ENCODE measurements around the gene PCBP1. TPM values are rescaled to one million over a fixed set of nuclear protein-coding genes. Genes with fewer than 3 reads are reported as not detected.

Gene PCBP1
- total RNA-seq (2021; ENCODE audit: unreplicated experiment): 276 TPM
- polyA plus RNA-seq (2012; ENCODE audit: insufficient read length): 289 TPM
- percentile 97 among the genes with signal in this experiment for Bru-seq, nascent RNA
- percentile 100 among the genes with signal in this experiment for BruChase-seq, experiment 1, labeled RNA remaining after a 2-hour chase
- BruChase-seq, experiment 2, labeled RNA remaining after a 6-hour chase: percentile 100 among the genes with signal in this experiment
- long read RNA-seq, transcript PCBP1-201 (1 exons, 1,750 nt): major isoform, 472 of 472 reads
- long read RNA-seq, partial matches to known transcripts: 0 of 472 reads
- long read RNA-seq, other reads (novel, unspliced or antisense): 0 of 472 reads

DNA sequence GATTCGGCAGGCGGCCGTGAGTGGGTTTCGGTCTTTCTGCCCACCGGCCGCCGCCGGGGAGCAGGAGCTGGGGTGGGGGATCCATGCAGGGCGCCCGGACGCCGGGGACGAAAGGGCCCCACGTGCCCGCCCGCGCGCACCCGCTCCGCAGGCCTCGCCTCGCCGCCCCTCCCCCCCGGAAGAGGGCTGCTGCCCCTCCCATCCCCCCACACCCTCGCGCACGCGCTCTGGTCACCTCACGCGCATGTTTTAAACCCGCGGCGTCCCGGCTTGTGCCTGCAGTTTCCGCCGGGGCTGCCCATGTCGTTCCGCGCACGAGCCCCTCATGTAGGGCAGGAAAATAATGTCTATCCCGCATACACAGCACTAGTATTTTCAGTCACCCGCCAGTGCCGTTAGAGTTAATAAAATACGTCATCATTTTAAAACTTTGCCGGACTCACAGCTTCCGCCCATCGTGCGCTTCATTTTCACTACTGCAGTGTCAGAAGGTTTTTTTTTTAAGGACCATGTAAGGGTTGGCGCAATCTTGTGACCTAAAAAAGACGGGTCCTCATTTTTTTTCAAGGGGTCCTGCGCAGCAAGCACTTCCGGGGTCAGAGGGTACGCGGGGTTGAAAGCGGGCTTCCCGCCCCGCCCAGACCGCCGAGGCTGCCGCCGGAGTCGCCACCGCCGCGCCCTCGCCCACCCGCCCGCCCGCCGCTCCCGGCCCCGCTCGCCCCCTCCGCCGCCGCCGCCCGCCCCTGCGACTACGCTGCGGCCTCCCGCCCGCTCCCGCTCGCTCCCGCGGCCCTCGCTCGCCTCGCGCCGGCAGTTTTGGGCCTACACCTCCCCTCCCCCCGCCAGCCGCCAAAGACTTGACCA is at the start of gene PCBP1:
Gene PCBP1, plus strand, starts transcription at position 640 of the 864 bp plus-strand sequence. CDS start 267 bp downstream, outside the sequence.
- Histone ChIP-seq H3K4me1 (ENCODE audit: control insufficient read depth, insufficient read depth, low read length) (peaks cover 29% of the 10 kb centered on the region), H3K9me3 (ENCODE audit: control insufficient read depth, insufficient read depth, low read depth, low read length) (no peaks in the 10 kb centered on the region), H3K27ac (ENCODE audit: low read length) (peak within 1 kb of the TSS; percentile 100), H3K4me3 (ENCODE audit: low read depth in 2 of 2, low read length in 2 of 2) (peak within 1 kb of the TSS; percentile 75 to 94), H3K36me3 (ENCODE audit: control insufficient read depth, insufficient read depth, low read length) (peaks cover 22% of the 10 kb centered on the region), H3K27me3 (ENCODE audit: control insufficient read depth, insufficient read depth, low read length) (no peaks in the 10 kb centered on the region)
- in situ Hi-C loops (cut with HindIII; ENCODE audit: low pct_unique_long_range_greater_than_20kb, low sequenced_read_pairs) (no loop called here), intact Hi-C loops (cut with micrococcal nuclease; ENCODE audit: unreplicated experiment) (loop anchor here (5.0 kb wide), 1 partner anchor 55 kb away; no protein-coding TSS in a partner anchor)
- BruUV-seq (replicated peaks): no TSS peak
- ChIA-PET CTCF (no interaction called here), POLR2A (interaction anchor here (0.7 kb wide), 2 partner anchors 43 to 223 kb away, joined by 5 read pairs; no protein-coding TSS in a partner anchor)
- ATAC-seq: peak; percentile 78
- peak; percentile 84 for DNase-seq (ENCODE audit: low read depth, low spot score)
- peak; percentile 82; the same call in 1 of the 2 replicates for TF ChIP-seq SIN3A (IDR thresholded peaks at IDR 0.05; ENCODE audit: borderline replicate concordance, insufficient read depth, low read depth, low read length)
- no peak; the same call in 1 of the 2 replicates for TF ChIP-seq TCF7L2 (IDR thresholded peaks at IDR 0.05; ENCODE audit: low read depth, low read length)
- TF ChIP-seq, protein P1, sequence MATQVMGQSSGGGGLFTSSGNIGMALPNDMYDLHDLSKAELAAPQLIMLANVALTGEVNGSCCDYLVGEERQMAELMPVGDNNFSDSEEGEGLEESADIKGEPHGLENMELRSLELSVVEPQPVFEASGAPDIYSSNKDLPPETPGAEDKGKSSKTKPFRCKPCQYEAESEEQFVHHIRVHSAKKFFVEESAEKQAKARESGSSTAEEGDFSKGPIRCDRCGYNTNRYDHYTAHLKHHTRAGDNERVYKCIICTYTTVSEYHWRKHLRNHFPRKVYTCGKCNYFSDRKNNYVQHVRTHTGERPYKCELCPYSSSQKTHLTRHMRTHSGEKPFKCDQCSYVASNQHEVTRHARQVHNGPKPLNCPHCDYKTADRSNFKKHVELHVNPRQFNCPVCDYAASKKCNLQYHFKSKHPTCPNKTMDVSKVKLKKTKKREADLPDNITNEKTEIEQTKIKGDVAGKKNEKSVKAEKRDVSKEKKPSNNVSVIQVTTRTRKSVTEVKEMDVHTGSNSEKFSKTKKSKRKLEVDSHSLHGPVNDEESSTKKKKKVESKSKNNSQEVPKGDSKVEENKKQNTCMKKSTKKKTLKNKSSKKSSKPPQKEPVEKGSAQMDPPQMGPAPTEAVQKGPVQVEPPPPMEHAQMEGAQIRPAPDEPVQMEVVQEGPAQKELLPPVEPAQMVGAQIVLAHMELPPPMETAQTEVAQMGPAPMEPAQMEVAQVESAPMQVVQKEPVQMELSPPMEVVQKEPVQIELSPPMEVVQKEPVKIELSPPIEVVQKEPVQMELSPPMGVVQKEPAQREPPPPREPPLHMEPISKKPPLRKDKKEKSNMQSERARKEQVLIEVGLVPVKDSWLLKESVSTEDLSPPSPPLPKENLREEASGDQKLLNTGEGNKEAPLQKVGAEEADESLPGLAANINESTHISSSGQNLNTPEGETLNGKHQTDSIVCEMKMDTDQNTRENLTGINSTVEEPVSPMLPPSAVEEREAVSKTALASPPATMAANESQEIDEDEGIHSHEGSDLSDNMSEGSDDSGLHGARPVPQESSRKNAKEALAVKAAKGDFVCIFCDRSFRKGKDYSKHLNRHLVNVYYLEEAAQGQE (IDR thresholded peaks at IDR 0.05; ENCODE audit: insufficient read depth in 1 of 2, low read depth in 2 of 2, low read length in 1 of 2): no peak
- TF ChIP-seq POLR2AphosphoS5 (IDR thresholded peaks at IDR 0.05; ENCODE audit: low read depth, low read length): peak; percentile 84
- TF ChIP-seq, protein P2, sequence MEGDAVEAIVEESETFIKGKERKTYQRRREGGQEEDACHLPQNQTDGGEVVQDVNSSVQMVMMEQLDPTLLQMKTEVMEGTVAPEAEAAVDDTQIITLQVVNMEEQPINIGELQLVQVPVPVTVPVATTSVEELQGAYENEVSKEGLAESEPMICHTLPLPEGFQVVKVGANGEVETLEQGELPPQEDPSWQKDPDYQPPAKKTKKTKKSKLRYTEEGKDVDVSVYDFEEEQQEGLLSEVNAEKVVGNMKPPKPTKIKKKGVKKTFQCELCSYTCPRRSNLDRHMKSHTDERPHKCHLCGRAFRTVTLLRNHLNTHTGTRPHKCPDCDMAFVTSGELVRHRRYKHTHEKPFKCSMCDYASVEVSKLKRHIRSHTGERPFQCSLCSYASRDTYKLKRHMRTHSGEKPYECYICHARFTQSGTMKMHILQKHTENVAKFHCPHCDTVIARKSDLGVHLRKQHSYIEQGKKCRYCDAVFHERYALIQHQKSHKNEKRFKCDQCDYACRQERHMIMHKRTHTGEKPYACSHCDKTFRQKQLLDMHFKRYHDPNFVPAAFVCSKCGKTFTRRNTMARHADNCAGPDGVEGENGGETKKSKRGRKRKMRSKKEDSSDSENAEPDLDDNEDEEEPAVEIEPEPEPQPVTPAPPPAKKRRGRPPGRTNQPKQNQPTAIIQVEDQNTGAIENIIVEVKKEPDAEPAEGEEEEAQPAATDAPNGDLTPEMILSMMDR (IDR thresholded peaks at IDR 0.05): no peak

DNA sequence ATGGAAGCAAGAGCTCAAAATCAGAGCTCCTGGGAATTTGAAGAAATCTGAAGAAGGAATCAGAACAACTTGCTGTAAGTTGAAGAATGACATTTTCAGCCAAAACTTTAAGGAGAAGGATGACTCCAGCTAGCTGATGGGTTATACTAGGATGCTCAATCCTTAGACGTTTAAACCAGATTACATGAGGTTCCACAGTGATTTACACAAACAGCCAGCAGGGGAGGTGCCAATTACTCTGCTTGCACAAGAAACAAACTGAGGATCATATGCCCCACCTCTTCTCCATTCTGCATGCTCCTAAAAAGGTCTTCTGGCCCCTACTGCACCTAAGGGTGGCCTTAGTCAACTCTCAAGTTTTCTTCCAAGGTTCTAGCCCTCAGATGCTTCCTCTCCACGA is 47.9 kb upstream of the PCBP1 start:
- intact Hi-C loops (cut with micrococcal nuclease; ENCODE audit: unreplicated experiment): no loop called here
- POLR2A ChIA-PET: interaction anchor here (0.6 kb wide), 1 partner anchor 654 kb away, joined by 3 read pairs; no protein-coding TSS in a partner anchor
- CTCF ChIA-PET: no interaction called here
- ATAC-seq (no peak), DNase-seq (ENCODE audit: low read depth, low spot score) (no peak)
- TF ChIP-seq, protein P1 (IDR thresholded peaks at IDR 0.05; ENCODE audit: insufficient read depth in 1 of 2, low read depth in 2 of 2, low read length in 1 of 2): no peak
- TF ChIP-seq SIN3A (IDR thresholded peaks at IDR 0.05; ENCODE audit: borderline replicate concordance, insufficient read depth, low read depth, low read length) (no peak), TCF7L2 (IDR thresholded peaks at IDR 0.05; ENCODE audit: low read depth, low read length) (no peak), POLR2AphosphoS5 (IDR thresholded peaks at IDR 0.05; ENCODE audit: low read depth, low read length) (no peak)
- TF ChIP-seq, protein P2 (IDR thresholded peaks at IDR 0.05): no peak; the same call in 1 of the 2 replicates
- Histone ChIP-seq H3K27ac (ENCODE audit: low read length) (no peak overlapping the region), H3K36me3 (ENCODE audit: control insufficient read depth, insufficient read depth, low read length) (no peaks in the 10 kb centered on the region), H3K9me3 (ENCODE audit: control insufficient read depth, insufficient read depth, low read depth, low read length) (no peaks in the 10 kb centered on the region), H3K27me3 (ENCODE audit: control insufficient read depth, insufficient read depth, low read length) (no peaks in the 10 kb centered on the region), H3K4me3 (ENCODE audit: low read depth in 2 of 2, low read length in 2 of 2) (no peak overlapping the region), H3K4me1 (ENCODE audit: control insufficient read depth, insufficient read depth, low read length) (peaks cover 5% of the 10 kb centered on the region)
- no TSS peak for BruUV-seq (replicated peaks)
- in situ Hi-C loops (cut with HindIII; ENCODE audit: low pct_unique_long_range_greater_than_20kb, low sequenced_read_pairs): no loop called here
